Measurements from ENCODE around the gene ALKAL2. TPM values are rescaled to one million over a fixed set of nuclear protein-coding genes. Genes with fewer than 3 reads are reported as not detected.

Gene ALKAL2
- total and polyA plus RNA-seq, 2 of the 13 experiments (the other 11 are each of a cell fraction or from before 2014, with no cell fraction given): 0.22 to 1.7 TPM

DNA sequence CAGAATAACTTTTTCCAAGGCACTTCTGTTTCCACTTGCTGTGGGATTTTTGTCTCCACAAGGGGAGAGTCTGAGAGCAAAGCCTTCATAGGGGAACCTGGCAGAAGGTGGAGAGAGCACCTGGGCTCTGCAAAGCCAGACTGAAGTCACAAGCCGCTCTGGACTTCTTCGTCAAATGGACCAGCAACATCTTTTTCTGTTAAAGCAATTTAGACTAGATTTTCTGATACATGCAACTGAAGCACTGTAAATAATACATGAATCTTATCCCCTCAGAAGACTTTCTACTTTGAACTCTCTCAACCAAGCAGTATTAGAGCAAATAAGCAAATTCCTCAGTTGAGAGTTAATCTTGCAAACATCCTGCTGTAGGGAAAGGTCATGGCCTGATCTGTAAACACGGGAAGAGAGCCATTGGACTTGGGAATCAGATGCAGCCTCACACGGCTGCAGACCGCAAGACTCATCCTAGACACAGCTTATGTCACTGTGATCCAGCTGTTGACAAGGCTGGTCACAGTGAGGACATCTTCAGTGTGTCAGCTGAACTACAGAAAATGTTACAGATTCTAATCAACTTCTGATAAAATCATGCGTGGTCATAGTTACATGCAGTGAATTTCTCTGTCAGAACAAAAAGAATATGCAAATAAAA is 27.3 kb downstream of the ALKAL2 start (continued):
- TF ChIP-seq, protein P1, sequence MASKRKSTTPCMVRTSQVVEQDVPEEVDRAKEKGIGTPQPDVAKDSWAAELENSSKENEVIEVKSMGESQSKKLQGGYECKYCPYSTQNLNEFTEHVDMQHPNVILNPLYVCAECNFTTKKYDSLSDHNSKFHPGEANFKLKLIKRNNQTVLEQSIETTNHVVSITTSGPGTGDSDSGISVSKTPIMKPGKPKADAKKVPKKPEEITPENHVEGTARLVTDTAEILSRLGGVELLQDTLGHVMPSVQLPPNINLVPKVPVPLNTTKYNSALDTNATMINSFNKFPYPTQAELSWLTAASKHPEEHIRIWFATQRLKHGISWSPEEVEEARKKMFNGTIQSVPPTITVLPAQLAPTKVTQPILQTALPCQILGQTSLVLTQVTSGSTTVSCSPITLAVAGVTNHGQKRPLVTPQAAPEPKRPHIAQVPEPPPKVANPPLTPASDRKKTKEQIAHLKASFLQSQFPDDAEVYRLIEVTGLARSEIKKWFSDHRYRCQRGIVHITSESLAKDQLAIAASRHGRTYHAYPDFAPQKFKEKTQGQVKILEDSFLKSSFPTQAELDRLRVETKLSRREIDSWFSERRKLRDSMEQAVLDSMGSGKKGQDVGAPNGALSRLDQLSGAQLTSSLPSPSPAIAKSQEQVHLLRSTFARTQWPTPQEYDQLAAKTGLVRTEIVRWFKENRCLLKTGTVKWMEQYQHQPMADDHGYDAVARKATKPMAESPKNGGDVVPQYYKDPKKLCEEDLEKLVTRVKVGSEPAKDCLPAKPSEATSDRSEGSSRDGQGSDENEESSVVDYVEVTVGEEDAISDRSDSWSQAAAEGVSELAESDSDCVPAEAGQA (IDR thresholded peaks at IDR 0.05; ENCODE audit: low read depth): peak; percentile 83; the same call in 1 of the 2 replicates
- TF ChIP-seq, protein P1 (CRISPR knock-in tag; IDR thresholded peaks at IDR 0.05; ENCODE audit: borderline replicate concordance): no peak; the same call in 1 of the 2 replicates
- TF ChIP-seq ZNF44 (CRISPR knock-in tag; IDR thresholded peaks at IDR 0.05): peak; percentile 84
- peak; percentile 99 for TF ChIP-seq NFKBIZ (CRISPR knock-in tag; IDR thresholded peaks at IDR 0.05)
- TF ChIP-seq, protein P2, sequence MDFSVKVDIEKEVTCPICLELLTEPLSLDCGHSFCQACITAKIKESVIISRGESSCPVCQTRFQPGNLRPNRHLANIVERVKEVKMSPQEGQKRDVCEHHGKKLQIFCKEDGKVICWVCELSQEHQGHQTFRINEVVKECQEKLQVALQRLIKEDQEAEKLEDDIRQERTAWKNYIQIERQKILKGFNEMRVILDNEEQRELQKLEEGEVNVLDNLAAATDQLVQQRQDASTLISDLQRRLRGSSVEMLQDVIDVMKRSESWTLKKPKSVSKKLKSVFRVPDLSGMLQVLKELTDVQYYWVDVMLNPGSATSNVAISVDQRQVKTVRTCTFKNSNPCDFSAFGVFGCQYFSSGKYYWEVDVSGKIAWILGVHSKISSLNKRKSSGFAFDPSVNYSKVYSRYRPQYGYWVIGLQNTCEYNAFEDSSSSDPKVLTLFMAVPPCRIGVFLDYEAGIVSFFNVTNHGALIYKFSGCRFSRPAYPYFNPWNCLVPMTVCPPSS (IDR thresholded peaks at IDR 0.05): no peak
- TF ChIP-seq ZSCAN20 (CRISPR knock-in tag; IDR thresholded peaks at IDR 0.05; ENCODE audit: borderline replicate concordance): no peak
- TF ChIP-seq PTBP1 (IDR thresholded peaks at IDR 0.05; ENCODE audit: low read depth, low read length, poor library complexity, severe bottlenecking): no peak
- peak; percentile 68 for TF ChIP-seq YY1 (IDR thresholded peaks at IDR 0.05; ENCODE audit: insufficient read depth, insufficient replicate concordance, low read depth, low read length)
- TF ChIP-seq ZNF230 (CRISPR knock-in tag; IDR thresholded peaks at IDR 0.05): 0 out of 2 replicates have a peak, but pooled peaks have one; percentile 37
- TF ChIP-seq KAT8 (CRISPR knock-in tag; IDR thresholded peaks at IDR 0.05): peak; percentile 94
- TF ChIP-seq ZNF556 (CRISPR knock-in tag; IDR thresholded peaks at IDR 0.05; ENCODE audit: borderline replicate concordance): peak; percentile 72; the same call in 1 of the 2 replicates
- peak; percentile 96 for TF ChIP-seq KAT7 (CRISPR knock-in tag; IDR thresholded peaks at IDR 0.05; ENCODE audit: borderline replicate concordance)
- TF ChIP-seq AGO1 (IDR thresholded peaks at IDR 0.05; ENCODE audit: low read depth, low read length, poor library complexity, severe bottlenecking): no peak
- no peak for TF ChIP-seq ZNF572 (CRISPR knock-in tag; IDR thresholded peaks at IDR 0.05)
- peak; percentile 99 for TF ChIP-seq ZNF292 (CRISPR knock-in tag; IDR thresholded peaks at IDR 0.05; ENCODE audit: borderline replicate concordance, low read depth)
- TF ChIP-seq HDAC2 (CRISPR knock-in tag; IDR thresholded peaks at IDR 0.05): peak; percentile 100
- peak; percentile 94 for TF ChIP-seq MEIS1 (CRISPR knock-in tag; IDR thresholded peaks at IDR 0.05; ENCODE audit: borderline replicate concordance)
- TF ChIP-seq, protein P3, sequence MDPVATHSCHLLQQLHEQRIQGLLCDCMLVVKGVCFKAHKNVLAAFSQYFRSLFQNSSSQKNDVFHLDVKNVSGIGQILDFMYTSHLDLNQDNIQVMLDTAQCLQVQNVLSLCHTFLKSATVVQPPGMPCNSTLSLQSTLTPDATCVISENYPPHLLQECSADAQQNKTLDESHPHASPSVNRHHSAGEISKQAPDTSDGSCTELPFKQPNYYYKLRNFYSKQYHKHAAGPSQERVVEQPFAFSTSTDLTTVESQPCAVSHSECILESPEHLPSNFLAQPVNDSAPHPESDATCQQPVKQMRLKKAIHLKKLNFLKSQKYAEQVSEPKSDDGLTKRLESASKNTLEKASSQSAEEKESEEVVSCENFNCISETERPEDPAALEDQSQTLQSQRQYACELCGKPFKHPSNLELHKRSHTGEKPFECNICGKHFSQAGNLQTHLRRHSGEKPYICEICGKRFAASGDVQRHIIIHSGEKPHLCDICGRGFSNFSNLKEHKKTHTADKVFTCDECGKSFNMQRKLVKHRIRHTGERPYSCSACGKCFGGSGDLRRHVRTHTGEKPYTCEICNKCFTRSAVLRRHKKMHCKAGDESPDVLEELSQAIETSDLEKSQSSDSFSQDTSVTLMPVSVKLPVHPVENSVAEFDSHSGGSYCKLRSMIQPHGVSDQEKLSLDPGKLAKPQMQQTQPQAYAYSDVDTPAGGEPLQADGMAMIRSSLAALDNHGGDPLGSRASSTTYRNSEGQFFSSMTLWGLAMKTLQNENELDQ (CRISPR knock-in tag; IDR thresholded peaks at IDR 0.05; ENCODE audit: borderline replicate concordance): no peak; the same call in 1 of the 2 replicates
- TF ChIP-seq TBX3 (IDR thresholded peaks at IDR 0.05; ENCODE audit: borderline replicate concordance): peak; percentile 95
- TF ChIP-seq ZNF34 (CRISPR knock-in tag; IDR thresholded peaks at IDR 0.05; ENCODE audit: borderline replicate concordance): no peak

All from HepG2 (cell line).